ENCODE results near the gene SMARCC2.

SMARCC2 gene

DNA sequence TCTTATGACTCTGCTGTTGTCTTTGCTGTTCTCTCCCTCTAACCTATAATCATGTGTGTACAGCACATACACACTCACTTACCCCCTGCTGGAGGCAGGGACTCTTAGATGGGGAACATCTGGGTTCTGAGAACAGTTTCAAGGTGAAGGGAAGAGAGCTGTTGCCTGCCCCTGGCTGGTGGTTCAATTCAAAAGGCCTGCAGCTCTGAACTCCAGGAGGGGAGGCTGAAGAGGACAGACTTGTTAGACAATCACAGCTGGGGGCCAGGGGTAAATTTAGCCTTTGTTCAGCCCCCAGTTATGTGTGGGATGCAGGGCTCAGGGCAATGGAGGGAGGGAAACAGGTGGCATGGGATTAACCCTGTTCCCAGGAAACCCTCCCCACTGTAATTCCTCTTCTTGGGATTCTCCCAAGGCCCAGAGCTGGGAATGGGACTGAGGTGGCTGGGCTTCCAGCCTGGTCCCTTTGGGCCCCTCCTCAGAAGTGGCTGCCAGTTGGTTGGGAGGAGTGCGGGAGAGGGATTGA lies 35.0 kb downstream of the SMARCC2 start:
- peaks cover 5% of the 10 kb centered on the region for H3K36me3 ChIP-seq (ENCODE audit: insufficient read depth, low read length)
- no peak overlapping the region for H3K4me3 ChIP-seq (ENCODE audit: low read length)
- H3K4me2 ChIP-seq (ENCODE audit: low read length) = no peak overlapping the region
- no peak overlapping the region for H3K9ac ChIP-seq (ENCODE audit: low read depth, low read length)
- peaks cover 36% of the 10 kb centered on the region for H3K4me1 ChIP-seq (ENCODE audit: control insufficient read depth, insufficient read depth, low read length)
- H3K27me3 ChIP-seq (ENCODE audit: control insufficient read depth, insufficient read depth, low read length) = no peaks in the 10 kb centered on the region
- no peaks in the 10 kb centered on the region for H3K9me3 ChIP-seq (replicated peaks; ENCODE audit: low read length)

- Histone ChIP-seq H3K9ac (ENCODE audit: low read depth, low read length) (no peak overlapping the region), H3K9me3 (replicated peaks; ENCODE audit: low read length) (no peaks in the 10 kb centered on the region), H3K4me1 (ENCODE audit: control insufficient read depth, insufficient read depth, low read length) (peaks cover 36% of the 10 kb centered on the region), H3K27me3 (ENCODE audit: control insufficient read depth, insufficient read depth, low read length) (no peaks in the 10 kb centered on the region), H3K36me3 (ENCODE audit: insufficient read depth, low read length) (no peaks in the 10 kb centered on the region), H3K4me3 (ENCODE audit: low read length) (peak overlapping the region; percentile 73), H3K4me2 (ENCODE audit: low read length) (peak overlapping the region; percentile 89)
These were observed 35.6 kb downstream of the SMARCC2 start for GRCh38 chr12:56153678-56154065.

GRCh38 chr12:56152756-56153677 lies 36.3 kb downstream of the SMARCC2 start:
- Histone ChIP-seq H3K36me3 (ENCODE audit: insufficient read depth, low read length) (no peaks in the 10 kb centered on the region), H3K4me3 (ENCODE audit: low read length) (peak overlapping the region; percentile 73), H3K9ac (ENCODE audit: low read depth, low read length) (peak overlapping the region; percentile 85), H3K4me1 (ENCODE audit: control insufficient read depth, insufficient read depth, low read length) (peaks cover 36% of the 10 kb centered on the region), H3K9me3 (replicated peaks; ENCODE audit: low read length) (no peaks in the 10 kb centered on the region), H3K4me2 (ENCODE audit: low read length) (peak overlapping the region; percentile 89), H3K27me3 (ENCODE audit: control insufficient read depth, insufficient read depth, low read length) (no peaks in the 10 kb centered on the region)

DNA sequence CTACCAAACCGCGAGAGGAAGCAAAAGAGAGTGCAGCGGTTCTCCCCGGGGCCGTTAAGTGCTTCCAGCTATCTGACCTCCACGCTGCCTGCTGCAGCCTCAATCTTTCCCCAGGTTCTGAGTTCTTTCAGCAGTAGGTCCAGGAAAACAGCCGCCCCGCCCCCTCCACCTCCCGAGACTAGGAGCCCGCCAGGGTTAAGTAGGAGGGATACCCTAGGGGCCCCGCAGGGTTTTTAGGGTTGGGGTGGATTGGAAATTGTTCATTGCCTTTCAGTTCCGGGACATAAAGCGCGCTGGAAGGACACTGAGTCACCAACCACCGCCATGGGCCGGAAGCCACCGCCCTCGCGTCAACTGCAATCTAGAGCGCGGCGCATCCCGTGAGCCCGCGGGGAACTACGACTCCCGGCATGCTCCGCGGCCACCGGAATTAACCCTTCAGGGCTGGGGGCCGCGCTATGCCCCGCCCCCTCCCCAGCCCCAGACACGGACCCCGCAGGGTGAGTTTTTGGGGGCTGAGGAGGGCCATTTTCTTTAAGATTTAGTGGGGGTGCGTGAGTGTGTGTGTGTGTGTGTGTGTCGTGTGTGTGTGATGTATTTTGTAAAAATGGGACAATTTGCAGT lies 37.0 kb downstream of the SMARCC2 start, which contains the start of gene MYL6B:
Gene MYL6B, plus strand, starts transcription at position 456 of the 624 bp plus-strand sequence. CDS start 1,332 bp downstream, outside the sequence.
- Histone ChIP-seq H3K4me1 (ENCODE audit: control insufficient read depth, insufficient read depth, low read length) (peaks cover 31% of the 10 kb centered on the region), H3K27me3 (ENCODE audit: control insufficient read depth, insufficient read depth, low read length) (no peaks in the 10 kb centered on the region), H3K9ac (ENCODE audit: low read depth, low read length) (peak within 1 kb of the TSS; percentile 85), H3K36me3 (ENCODE audit: insufficient read depth, low read length) (no peaks in the 10 kb centered on the region), H3K4me2 (ENCODE audit: low read length) (peak within 1 kb of the TSS; percentile 89), H3K9me3 (replicated peaks; ENCODE audit: low read length) (no peaks in the 10 kb centered on the region), H3K4me3 (ENCODE audit: low read length) (peak within 1 kb of the TSS; percentile 73)

DNA sequence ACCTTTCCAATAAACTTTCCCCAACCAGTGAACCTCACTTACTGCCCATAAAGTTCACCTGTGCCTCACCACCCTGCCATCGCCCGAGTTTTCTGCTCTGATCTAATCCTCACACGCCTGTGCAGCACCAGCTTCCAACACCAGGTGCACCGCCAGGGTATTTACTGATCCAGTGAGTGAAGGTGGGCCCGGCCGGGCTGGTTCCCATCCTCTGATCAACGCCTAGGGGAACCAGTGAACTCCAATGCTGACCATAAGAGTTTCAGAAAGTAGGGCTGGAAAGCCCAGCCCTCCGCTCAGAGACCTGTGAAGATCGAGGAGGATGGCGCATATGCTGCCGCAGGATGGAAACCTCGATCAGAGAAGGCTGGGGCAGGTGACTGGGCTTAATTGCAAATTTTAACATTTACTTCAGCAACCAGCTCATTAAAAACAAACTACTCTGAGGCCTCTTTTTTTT lies 37.6 kb downstream of the SMARCC2 start:
- H3K4me1 ChIP-seq (ENCODE audit: control insufficient read depth, insufficient read depth, low read length) = peaks cover 27% of the 10 kb centered on the region
- peak overlapping the region; percentile 89 for H3K4me2 ChIP-seq (ENCODE audit: low read length)
- H3K9ac ChIP-seq (ENCODE audit: low read depth, low read length) = peak overlapping the region; percentile 85
- no peaks in the 10 kb centered on the region for H3K27me3 ChIP-seq (ENCODE audit: control insufficient read depth, insufficient read depth, low read length)
- peak overlapping the region; percentile 73 for H3K4me3 ChIP-seq (ENCODE audit: low read length)
- no peaks in the 10 kb centered on the region for H3K36me3 ChIP-seq (ENCODE audit: insufficient read depth, low read length)
- H3K9me3 ChIP-seq (replicated peaks; ENCODE audit: low read length) = no peaks in the 10 kb centered on the region

DNA sequence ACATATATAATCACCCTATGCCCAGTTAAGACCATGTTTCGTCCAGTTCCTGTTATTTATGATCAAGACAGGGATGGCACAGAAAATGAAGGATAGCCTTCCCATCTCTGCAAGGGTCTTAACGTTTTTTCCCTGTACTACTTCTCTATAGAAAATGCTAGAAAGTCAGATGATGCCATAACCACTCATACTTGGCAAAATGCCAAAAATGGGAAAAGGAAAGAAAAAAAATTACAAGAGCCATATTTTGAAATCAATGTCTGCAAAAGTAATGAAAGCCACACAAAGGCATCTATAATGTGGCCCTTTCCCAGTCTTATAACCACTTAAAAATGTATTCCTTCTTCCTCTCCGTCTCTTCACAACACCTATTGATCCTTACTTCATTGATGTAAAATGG lies 38.7 kb downstream of the SMARCC2 start:
- Histone ChIP-seq H3K4me2 (ENCODE audit: low read length) (no peak overlapping the region), H3K4me3 (ENCODE audit: low read length) (no peak overlapping the region), H3K36me3 (ENCODE audit: insufficient read depth, low read length) (no peaks in the 10 kb centered on the region), H3K9me3 (replicated peaks; ENCODE audit: low read length) (no peaks in the 10 kb centered on the region), H3K9ac (ENCODE audit: low read depth, low read length) (no peak overlapping the region), H3K4me1 (ENCODE audit: control insufficient read depth, insufficient read depth, low read length) (peaks cover 27% of the 10 kb centered on the region), H3K27me3 (ENCODE audit: control insufficient read depth, insufficient read depth, low read length) (no peaks in the 10 kb centered on the region)

GRCh38 chr12:56146492-56147460 lies 42.5 kb downstream of the SMARCC2 start:
- Histone ChIP-seq H3K4me2 (ENCODE audit: low read length) (no peak overlapping the region), H3K4me3 (ENCODE audit: low read length) (no peak overlapping the region), H3K9ac (ENCODE audit: low read depth, low read length) (no peak overlapping the region), H3K4me1 (ENCODE audit: control insufficient read depth, insufficient read depth, low read length) (peaks cover 13% of the 10 kb centered on the region), H3K36me3 (ENCODE audit: insufficient read depth, low read length) (peaks cover 29% of the 10 kb centered on the region), H3K27me3 (ENCODE audit: control insufficient read depth, insufficient read depth, low read length) (no peaks in the 10 kb centered on the region), H3K9me3 (replicated peaks; ENCODE audit: low read length) (no peaks in the 10 kb centered on the region)

DNA sequence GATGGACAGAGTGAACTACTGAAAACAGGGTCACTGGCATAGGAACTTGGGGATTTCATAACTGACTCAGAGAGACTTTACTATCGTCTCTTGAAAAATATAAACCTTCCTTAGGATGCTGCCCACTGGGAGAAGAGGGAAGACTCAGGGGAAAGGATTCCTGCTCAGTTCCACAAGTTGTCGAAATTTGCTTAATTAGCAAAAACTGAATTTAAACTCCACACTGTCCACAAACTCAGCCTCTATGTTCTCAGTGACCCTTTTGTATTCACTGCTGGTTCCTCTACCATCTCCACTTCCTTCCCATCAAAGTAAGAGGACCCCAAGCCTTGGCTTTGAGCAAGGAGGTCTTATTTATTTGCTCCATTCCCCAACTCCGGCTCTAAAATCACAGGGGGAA lies 44.1 kb downstream of the SMARCC2 start:
- Histone ChIP-seq H3K9ac (ENCODE audit: low read depth, low read length) (no peak overlapping the region), H3K9me3 (replicated peaks; ENCODE audit: low read length) (no peaks in the 10 kb centered on the region), H3K4me2 (ENCODE audit: low read length) (no peak overlapping the region), H3K4me1 (ENCODE audit: control insufficient read depth, insufficient read depth, low read length) (peaks cover under 1% of the 10 kb centered on the region), H3K36me3 (ENCODE audit: insufficient read depth, low read length) (peaks cover 38% of the 10 kb centered on the region), H3K4me3 (ENCODE audit: low read length) (no peak overlapping the region), H3K27me3 (ENCODE audit: control insufficient read depth, insufficient read depth, low read length) (no peaks in the 10 kb centered on the region)

DNA sequence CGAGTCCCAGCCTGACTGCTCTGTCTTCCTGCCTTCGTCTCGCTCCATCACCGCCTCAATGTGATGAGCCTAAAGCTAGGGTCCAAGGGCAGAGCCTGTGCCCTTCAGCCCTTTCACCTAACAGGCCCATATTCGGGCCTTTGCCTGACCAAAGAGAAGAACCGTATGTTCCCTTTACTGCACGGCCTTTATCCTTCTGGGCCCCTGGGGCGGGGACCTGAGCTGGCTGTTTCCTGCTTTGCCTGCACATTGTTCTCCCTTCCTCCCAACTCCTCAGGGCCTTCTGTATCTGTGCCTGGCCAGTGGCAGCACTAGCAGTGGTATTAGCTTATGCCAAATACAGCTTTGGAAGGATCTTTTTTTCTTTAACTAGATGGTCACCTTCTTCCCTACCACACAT lies 45.4 kb downstream of the SMARCC2 start:
- Histone ChIP-seq H3K9ac (ENCODE audit: low read depth, low read length) (no peak overlapping the region), H3K4me3 (ENCODE audit: low read length) (no peak overlapping the region), H3K9me3 (replicated peaks; ENCODE audit: low read length) (no peaks in the 10 kb centered on the region), H3K36me3 (ENCODE audit: insufficient read depth, low read length) (peaks cover 50% of the 10 kb centered on the region), H3K4me1 (ENCODE audit: control insufficient read depth, insufficient read depth, low read length) (no peaks in the 10 kb centered on the region), H3K4me2 (ENCODE audit: low read length) (no peak overlapping the region), H3K27me3 (ENCODE audit: control insufficient read depth, insufficient read depth, low read length) (no peaks in the 10 kb centered on the region)

DNA sequence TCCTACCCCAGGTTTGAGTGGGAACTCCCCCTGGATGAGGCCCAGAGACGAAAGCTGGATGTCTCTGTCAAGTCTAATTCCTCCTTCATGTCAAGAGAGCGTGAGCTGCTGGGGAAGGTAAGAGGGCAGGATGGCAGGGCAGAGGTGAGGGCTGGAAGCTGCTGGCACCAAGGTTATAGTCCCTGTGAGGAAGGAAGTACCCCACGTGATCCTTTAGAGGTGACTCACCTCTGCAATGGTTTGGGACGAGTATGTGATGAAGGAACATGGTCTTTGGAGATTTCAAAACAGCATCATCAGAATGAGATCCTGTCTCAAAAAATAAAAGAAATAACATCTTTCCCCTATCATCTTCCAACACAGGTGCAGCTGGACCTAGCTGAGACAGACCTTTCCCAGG lies 46.1 kb downstream of the SMARCC2 start:
- Histone ChIP-seq H3K4me1 (ENCODE audit: control insufficient read depth, insufficient read depth, low read length) (no peaks in the 10 kb centered on the region), H3K4me3 (ENCODE audit: low read length) (no peak overlapping the region), H3K4me2 (ENCODE audit: low read length) (no peak overlapping the region), H3K27me3 (ENCODE audit: control insufficient read depth, insufficient read depth, low read length) (no peaks in the 10 kb centered on the region), H3K9me3 (replicated peaks; ENCODE audit: low read length) (no peaks in the 10 kb centered on the region), H3K9ac (ENCODE audit: low read depth, low read length) (no peak overlapping the region), H3K36me3 (ENCODE audit: insufficient read depth, low read length) (peaks cover 56% of the 10 kb centered on the region)

All from skeletal muscle satellite cell (primary cell).